Stimulated activated CD8-positive, alpha-beta memory T cell treated with anti-CD3 and anti-CD28 coated beads, Interleukin-4, amount 100 ng/mL, for 48 hours (primary cell): ENCODE measurements around the gene ZNF444.
"Not testable (repeated sequence)": the region's sequence is repeated elsewhere in the genome, so short reads cannot be mapped to it uniquely, and the experiment has no call there.

Experiments
- DNase-seq: peaks from one replicate; pipeline ENCODE4 v3.0.0-alpha.2; 2020

Gene ZNF444

DNA sequence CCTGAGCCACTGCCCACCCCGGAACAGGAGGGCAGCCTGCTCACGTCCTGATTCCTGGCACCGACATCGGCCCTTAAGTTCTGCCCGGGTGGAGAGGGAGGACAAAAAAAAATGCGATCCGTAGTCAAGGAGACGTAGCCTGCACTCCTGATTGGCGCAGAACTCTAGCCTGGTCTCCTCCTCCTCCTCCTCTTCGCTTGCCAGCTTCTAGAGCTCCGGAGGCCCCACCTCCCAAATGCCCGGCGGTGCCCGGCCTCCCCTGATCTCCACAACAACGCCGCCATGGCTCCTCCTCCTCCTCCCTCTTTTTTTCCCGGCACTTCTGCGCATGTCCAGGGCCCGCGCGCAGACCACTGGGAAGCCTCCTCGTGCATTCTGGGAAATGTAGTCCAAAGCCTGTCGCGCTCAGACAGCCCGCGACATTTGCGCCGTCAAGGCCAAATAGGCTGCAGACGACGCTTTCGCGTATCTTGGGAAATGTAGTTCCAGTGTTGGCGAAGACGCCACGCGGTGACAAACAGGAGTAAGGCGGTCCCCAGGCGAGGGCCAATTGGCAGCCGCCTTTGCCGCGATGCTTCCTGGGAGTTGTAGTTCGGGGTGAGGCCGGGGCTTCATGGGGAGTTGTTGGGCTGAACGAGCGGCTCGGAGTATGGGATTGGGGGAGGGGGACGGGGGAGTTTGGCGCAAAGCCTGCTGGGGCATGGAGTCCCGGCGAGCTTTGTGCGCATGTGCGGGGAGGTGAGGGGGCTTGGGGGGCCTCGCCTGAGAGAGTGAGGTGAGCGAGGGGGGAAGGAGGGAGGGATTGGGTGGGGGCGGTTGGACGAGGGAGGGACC, at the start of gene ZNF444:
Gene ZNF444 (plus strand): TSS at position 705 of the 834 bp plus-strand sequence. CDS start 5,625 bp downstream, outside the sequence.
- DNase-seq = peak; percentile 98

DNA sequence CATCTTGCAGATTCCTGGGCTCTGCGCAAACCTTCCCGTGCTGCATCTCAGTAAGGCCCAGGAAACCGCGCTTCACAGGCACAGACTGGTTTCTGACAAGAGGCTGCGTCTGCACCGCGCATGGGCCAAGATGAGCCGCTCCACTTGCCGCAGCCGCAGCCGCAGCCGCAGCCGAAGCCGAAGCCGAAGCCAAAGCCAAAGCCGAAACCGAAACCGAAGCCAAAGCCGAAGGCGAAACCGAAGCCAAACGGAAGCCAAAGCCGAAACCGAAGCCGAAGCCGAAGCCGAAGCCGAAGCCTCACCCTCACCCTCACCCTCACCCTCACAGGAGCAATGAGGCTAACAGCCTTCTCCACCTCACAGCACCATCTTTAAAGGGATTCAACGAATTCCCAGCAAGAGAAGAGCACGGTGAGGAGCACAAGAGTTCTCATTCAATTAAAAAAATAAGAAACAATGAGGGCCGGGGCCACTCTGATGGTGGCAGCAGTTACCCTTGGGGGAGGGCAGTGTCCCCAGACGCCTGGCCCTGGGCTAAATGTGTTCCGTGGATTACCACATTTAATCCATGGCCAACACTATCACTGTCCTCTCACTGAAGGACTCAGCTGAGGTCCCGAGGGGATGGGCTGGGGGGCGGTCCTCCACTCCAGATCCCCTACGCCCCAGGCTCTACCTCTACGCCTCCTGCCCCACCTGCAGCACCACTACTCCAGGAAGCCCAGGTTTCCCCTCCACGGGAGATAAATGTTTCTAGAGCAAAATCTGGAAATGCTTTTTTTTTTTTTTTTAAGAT, 49.1 kb upstream of the ZNF444 start:
- DNase-seq = no peak

DNA sequence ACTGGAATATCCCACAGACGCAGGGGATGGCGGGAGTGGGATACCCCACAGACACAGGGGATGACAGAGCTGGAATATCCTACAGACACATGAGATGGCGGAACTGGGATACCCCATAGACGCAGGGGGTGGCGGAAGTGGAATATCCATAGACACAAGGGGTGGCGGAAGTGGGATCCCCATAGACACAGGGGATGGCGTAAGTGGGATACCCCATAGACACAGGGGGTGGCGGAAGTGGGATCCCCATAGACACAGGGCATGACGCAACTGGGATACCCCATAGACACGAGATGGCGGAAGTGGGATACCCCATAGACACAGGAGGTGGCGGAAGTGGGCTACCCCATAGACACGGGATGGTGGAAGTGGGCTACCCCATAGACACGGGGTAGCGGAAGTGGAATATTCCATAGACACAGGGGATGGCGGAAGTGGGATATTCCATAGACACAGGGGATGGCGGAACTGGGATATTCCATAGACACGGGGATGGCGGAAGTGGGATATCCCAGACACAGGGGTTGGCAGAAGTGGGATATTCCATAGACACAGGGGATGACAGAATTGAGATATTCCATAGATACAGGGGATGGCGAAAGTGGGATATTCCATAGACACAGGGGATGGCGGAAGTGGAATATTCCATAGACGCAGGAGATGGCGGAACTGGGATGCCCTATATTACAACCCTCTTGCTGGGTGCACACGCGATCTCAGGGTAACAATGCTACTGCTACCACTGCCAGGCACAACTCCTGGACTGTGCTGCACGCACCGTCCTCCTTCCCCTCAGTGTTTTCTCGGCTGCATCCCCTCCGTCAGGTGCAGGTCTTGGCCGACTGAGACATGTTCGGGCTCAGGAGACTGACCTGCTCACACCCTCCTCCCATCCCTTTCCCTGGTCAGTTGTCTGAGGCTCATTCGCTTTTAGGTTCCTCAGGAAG, 48.1 kb upstream of the ZNF444 start:
- DNase-seq = no peak

DNA sequence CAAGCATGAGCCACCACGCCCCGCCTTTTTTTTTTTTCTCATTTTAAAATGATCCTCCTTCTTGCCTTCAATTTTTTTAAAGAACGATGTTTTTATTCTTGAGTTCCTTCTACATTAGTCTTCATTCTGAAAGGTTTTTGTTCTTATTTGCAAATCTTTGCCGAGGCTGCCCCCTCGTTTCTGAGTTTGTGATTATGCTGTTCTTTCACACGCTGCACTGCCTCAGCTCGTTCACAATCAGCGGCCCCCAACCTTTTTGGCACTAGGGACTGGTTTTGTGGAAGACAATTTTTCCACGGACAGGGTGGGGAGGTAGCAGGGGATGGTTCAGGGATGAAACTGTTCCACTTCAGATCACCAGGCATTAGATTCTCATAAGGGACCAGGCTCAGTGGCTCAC, 46.6 kb upstream of the ZNF444 start:
- DNase-seq = no peak

DNA sequence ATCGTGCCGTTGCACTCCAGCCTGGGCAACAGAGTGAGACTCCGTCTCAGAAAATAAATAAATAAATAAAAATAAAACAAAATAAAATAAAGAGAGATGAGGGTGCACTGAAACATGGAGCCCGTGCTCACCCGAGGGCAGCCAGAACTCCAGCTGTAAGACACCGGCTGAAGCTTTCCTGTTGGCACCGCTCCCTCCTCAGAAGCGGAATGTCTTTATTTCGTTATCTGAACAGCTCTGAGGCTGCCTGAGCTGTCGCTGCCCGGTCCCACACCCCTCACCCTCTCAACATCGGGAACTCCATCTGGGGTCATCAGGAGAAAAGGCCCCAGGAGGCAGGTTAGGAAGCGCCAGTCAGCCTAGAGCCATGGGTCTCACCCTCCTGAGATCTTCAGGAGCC, 44.4 kb upstream of the ZNF444 start:
- DNase-seq = no peak

DNA sequence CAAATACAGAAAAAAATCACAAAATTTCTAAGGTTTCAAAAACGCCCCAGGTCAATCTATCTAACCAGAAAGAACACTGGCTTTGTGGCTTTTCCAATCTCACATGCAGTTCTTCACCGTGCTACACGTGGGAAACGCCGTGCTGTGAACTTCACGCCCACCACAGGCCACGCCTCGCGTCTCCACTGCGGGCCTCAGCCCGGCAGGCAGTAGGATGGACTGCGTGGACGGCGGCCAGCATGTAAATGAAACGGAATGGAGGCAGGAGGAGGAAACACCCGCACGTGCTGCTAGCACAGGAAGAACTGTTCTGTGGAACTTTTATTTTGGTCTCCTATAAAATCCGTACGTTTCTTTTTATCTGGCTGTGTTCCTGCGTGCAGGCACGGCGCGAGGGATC, 43.8 kb upstream of the ZNF444 start:
- DNase-seq = no peak

DNA sequence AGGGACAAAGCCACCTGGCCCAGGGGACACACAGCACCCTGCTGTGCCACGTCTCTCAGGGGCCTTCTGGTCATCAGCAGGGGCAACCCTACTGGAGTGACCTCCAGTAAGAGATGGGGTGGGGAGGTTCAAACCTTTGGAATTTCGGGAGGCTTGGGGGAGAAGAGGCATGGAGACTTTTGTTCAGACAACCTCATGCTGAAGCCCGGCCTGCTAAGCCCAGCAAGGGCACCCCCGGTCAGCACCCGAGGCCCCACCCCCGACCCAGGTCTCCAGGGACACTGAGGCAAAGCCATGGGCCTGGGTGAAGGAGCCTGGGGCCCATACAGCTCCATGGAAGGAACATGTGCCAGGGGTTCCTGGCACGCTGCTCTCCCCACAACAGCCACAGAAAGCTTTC, 43.3 kb upstream of the ZNF444 start:
- DNase-seq = no peak

DNA sequence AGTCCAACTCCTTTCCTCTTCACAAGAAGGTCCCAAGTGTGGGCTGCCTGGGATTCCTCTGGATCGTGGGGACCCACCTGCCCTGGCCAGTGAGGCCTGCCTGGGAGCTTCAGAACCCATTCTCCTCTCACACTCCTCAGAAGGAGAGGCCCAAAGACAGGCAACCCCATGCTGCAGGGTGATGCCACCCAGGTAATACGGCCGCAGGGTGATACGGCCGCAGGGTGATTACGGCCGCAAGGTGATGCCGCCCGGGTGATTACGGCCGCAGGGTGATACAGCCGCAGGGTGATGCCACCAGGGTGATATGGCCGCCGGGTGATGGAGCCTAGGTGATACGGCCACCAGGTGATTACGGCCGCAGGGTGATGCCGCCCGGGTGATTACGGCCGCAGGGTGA, 42.9 kb upstream of the ZNF444 start:
- not testable (repeated sequence) for DNase-seq

DNA sequence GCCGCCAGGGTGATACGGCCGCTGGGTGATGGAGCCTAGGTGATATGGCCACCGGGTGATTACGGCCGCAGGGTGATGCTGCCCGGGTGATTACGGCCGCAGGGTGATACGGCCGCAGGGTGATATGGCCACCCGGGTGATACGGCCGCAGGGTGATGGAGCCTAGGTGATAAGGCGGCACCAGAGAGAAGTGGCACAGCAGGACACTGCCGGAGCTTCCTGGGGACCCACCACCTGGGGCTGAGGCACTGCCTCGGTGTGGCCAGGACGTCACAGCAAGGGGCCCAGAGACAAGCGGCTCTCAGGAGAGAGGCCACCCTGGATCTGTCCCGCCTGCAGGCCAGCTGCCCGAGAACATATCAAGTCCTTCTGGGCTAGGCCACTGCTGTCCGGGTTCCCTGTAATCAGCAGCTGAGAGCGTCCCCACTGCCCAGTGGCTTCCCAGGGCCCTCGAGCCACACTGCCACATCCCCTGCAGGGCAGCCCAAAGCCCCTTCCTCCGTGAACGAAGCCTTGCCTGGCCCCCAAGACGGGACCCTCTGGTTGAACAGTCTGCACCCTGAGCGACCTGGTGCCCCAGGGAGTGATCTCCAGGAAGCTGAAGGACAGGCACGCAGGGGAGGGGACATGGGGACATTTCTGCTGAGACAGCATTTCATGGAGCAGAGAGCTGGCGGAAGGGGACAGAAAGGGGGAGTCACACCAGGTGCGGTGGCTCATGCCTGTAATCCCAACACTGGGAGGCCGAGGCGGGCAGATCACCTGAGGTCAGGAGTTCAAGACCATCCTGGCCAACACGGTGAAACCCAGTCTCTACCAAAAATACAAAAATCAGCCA, 42.1 kb upstream of the ZNF444 start:
- no peak for DNase-seq

DNA sequence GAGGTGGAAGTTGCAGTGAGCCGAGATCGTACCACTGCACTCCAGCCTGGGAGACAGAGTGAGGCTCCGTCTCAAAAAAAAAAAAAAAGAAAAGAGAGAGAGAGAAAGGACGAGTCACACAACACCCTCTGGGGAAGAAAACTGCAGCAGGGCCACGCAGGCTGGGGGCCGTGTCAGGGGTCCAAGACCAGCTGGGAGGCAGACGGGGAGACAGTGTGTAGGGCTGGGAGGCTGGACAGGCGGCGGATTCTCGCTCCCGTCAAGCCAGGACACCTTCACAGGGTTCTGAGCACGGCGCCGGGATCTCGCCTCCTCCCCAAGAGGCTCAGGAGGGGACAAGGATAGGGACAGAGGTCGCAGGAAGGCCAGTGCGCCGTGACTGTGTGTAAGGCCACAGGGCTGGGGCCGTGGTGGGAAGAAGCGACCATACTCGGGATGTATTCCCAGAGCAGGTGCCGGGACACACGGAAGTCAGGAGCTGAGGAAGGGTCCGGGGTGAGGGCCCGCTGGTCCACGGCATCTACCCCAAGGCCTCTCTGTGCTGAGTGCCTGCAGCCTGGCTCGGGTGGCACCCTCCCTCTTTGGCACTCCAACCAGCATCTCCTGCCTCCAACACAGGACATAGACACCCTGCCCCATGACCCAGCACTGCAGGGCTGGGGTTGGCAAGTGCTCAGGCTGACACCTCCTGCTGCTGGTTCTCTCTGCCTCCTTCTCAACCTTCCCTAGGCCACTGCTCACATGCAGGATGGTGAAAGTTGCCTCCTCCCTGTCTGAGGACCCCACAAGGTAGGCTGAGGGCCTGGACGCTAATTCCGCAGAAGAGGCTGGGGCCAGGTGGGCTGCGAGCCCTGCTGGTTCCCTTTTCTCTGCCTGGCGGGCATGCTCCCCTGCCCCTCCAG, 41.2 kb upstream of the ZNF444 start:
- no peak for DNase-seq

DNA sequence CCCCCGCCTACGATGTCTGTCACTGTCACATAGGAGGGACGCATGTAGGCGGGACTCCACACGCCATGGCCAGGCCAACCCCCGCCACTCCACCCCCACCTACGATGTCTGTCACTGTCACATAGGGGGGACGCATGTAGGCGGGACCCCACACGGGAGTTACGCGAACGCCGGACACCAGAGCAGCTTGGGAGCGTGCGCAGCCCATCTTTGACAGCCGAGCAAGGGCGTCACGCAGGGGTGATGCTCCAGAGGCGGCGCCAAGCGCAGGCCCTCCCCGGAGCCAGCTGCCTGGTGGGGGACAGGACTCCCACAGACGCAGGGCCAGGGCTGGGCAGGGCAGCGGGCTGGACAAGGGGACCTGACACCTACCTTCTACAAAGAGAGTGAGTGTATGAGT, 40.0 kb upstream of the ZNF444 start:
- no peak for DNase-seq

DNA sequence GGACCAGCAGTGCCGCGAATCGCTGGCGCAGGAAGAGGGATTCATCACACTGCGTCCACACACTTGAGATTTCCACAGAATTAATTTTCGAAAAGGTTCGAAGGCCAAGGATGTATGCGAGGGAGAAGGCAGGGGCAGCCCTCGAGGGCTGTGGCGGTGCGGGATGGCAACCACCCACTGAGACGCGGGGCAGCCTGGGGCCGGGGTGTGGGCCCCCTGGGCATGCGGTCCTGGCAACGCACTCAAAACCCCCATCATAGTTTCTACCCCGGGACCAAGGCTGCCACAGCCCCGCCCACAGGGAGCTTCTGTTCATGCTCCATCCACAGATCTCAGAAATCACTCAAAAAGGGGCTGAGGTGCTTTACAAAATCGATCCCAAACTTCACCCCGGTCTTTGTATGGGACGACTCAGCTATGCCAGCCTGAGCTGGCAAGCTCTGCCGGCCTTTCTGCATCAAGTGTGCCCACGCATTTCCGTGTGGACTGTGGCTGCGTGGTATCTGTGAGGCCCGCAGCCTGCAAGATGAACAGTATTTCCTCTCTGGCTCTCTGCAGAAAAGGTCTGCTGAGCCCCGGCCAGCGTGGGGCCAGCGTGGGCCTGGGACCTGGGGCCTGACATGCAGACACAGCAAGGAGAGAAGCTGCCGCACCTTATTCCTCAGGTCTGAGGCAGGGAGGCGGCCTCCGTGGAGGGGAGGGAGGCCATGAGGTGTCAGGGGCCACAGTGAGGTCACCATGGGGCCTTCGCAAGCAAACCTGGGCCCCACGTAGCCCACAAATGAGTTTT, 39.1 kb upstream of the ZNF444 start:
- no peak for DNase-seq

DNA sequence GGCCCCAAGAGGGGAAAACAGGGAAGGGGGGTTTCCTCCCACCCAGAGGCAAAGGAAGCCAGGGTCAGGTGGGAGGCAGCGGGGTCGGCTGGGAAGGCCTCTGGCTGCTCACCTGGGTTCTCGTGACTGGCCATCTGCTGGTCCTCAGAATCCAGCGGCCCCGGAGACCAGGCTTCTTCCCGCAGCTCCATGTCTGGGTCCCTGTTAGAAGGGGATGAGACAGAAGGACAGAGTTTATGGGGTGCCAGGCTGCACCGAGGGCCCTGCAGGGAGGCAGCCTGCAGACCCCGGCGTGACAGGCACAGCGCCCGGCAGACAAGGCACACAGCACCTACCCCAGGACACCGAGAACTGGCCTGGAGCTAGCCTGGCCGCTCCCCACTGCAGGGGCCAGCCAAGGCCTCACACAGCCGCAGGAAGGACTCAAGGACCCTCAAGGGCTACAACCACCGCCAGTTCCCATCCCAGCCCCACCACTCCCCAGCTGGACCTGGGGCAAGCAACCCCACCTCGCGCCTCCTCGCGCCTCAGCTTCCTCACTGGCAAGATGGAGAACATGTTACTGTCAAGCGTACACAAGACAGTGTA, 38.0 kb upstream of the ZNF444 start:
- DNase-seq = no peak

DNA sequence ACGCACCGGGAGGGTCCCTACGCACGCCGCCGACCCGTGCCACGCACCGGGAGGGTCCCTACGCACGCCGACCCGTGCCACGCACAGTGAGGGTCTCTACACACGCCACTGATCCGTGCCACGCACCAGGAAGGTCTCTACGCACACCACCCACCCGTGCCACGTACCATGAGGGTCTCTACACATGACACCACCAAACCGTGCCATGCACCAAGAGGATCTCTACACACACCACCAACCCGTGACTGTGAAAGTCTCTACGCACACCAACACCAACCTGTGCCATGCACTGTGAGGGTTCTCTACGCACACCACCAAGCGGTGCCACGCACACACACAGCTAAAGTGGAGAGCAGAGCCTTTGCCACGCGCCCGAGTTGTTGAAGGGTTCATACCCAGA, 36.7 kb upstream of the ZNF444 start:
- no peak for DNase-seq

DNA sequence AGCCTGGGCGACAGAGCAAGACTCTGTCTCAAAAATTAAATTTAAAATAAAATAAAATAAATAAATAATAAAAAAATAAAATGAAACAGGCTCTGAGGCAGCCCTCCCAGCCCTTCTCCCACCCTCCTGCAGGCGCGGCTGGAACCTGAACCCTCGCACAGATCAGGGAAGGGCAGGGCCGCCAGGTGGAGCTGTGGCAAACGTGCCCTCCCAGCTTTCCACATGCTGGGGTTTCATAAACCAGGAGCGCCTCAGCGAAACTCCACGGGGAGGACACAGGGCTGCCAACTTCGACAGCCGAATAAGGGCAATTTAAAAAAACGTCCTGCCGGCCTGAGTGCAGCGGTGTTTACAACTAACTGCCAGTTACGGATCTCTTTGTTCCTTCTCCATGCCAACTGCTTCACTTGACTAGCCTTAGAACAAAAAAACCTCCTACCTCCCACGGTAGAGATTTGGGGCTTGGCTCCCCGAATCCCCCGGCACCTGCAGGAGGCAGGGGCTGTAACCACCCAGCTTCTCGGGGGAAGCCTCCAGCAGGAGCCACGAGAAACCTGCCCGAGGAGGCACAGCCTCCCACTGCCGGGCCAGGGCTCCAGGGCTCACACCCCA, 35.9 kb upstream of the ZNF444 start:
- DNase-seq = peak; percentile 62

DNA sequence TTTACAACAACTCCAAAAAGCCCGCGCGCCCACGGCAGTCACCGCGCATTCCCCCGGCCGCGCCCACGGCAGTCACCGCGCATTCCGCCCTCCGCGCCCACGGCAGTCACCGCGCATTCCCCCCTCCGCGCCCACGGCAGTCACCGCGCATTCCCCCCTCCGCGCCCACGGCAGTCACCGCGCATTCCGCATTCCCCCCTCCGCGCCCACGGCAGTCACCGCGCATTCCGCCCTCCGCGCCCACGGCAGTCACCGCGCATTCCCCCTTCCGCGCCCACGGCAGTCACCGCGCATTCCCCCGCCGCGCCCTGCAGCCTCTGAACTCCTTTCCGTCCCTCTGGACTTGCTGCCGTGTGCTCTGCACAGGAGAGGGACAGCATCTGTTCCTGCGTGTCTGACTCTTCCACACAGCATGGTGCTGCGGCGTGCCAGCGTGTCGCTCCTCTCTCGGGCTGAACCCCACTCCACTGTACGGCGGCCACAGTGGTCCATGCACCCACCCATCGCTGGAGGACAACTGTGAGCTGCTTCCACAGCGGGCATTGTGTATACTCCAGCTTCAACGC, 35.2 kb upstream of the ZNF444 start:
- not testable (repeated sequence) for DNase-seq

DNA sequence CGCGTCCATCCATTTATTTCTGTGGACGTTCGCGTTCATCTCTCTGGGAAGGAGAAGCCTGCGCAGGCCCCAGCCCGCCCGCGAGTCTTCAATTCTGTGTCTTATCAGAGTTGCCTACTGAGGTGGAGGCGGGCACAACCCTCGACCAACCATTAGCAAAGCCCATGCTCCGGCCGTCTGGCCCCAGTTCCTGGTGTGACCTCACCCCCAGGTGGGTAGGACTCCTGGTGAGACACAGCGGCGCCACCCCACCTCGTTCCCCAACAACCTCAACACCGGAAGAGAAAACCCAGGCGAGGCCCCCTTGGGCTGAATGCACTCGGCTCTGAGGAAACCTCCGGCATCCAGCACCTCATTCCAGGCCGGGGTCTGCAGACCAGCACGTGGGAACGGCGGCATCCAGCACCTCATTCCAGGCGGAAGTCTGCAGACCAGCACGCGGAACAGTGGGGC, 34.7 kb upstream of the ZNF444 start:
- DNase-seq = no peak

DNA sequence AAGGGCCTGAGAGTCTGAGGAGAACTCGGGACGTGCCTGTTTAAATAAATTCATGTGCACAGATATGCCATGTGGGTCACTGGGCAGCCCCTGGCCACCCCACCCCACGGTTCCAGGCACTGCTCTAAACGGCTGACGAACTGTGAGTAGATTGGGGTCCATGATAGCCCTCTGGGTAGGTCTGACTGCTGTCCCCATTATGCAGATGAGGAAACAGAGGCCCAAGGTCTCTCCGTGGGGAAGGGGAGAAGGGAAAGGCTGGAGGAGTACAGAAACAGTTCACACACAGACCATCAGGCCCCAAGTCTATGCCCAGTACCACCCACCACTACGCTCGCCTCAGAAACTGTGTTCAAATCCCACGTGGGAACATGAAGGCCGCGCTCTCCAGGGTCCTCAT, 34.1 kb upstream of the ZNF444 start:
- DNase-seq = no peak
